ENCODE measurements around the gene COG6.

- TF ChIP-seq POLR2A (IDR thresholded peaks at IDR 0.05): no peak
- no peak for TF ChIP-seq CTCF (IDR thresholded peaks at IDR 0.05)
- no peak for TF ChIP-seq POLR2AphosphoS5 (IDR thresholded peaks at IDR 0.05)
- no peak for TF ChIP-seq EP300 (IDR thresholded peaks at IDR 0.05)
These were observed 43.8 kb downstream of the COG6 start for GRCh38 chr13:39699274-39699673.

Data from suprapubic skin (tissue), 4 donors.